K562 (cell line): ENCODE results near the gene CAV1. TPM values are rescaled to one million over a fixed set of nuclear protein-coding genes. Genes with fewer than 3 reads are reported as not detected.

ENCODE experiments used
- ARID3A ChIP-seq: IDR thresholded peaks from 2 replicates; pipeline ENCODE4 v1.6.1; 2012; ENCODE audit warnings: low read depth, low read length, improper control_type of control experiment, borderline replicate concordance
- ARNT ChIP-seq, 2 experiments: fragments of 450-650 bp; IDR thresholded peaks; 2 replicates each; pipeline ENCODE4 v1.6.1; 2016; ENCODE audit warnings: mild to moderate bottlenecking in 1 of 2
- CC2D1A ChIP-seq: fragments of 450-650 bp; IDR thresholded peaks from 2 replicates; pipeline ENCODE4 v1.6.1; 2017; ENCODE audit warnings: mild to moderate bottlenecking
- CREB3 ChIP-seq: fragments of 450-650 bp; conservative IDR thresholded peaks from 2 replicates; pipeline ENCODE4 v1.6.1; 2016; ENCODE audit warnings: missing genetic modification characterization, low read depth, mild to moderate bottlenecking, missing compliant biosample characterization, moderate library complexity
- DDX20 ChIP-seq: fragments of 450-650 bp; IDR thresholded peaks from 2 replicates; pipeline ENCODE4 v1.6.1; 2016; ENCODE audit warnings: missing genetic modification characterization, low read depth, mild to moderate bottlenecking, missing compliant biosample characterization, moderate library complexity
- DEAF1 ChIP-seq: fragments of 450-650 bp; formaldehyde crosslinking; IDR thresholded peaks from 2 replicates; pipeline ENCODE4 v1.4.0; 2020; ENCODE audit warnings: mild to moderate bottlenecking, moderate library complexity
- DPF2 ChIP-seq: fragments of 450-650 bp; IDR thresholded peaks from 2 replicates; pipeline ENCODE4 v1.6.1; 2016
- E2F5 ChIP-seq: sonication (generic); formaldehyde crosslinking; IDR thresholded peaks from 2 replicates; pipeline ENCODE4 v1.8.0; 2022; ENCODE audit warnings: mild to moderate bottlenecking, missing genetic modification reagents
- ERF ChIP-seq: fragments of 450-650 bp; formaldehyde crosslinking; IDR thresholded peaks from 2 replicates; pipeline ENCODE4 v1.4.0; 2020; ENCODE audit warnings: mild to moderate bottlenecking, mixed read lengths
- ESRRA ChIP-seq: fragments of 450-650 bp; IDR thresholded peaks from 2 replicates; pipeline ENCODE4 v1.6.1; 2014; ENCODE audit warnings: low read depth, mild to moderate bottlenecking, moderate library complexity, borderline replicate concordance
- EWSR1 ChIP-seq: fragments of 450-650 bp; IDR thresholded peaks from 2 replicates; pipeline ENCODE4 v1.6.1; 2018; ENCODE audit warnings: borderline replicate concordance, mild to moderate bottlenecking, low read depth, moderate library complexity; ENCODE audit not compliant: partially characterized antibody
- KDM1A ChIP-seq, 2 experiments: fragments of 450-650 bp; IDR thresholded peaks; 2 replicates each; pipeline ENCODE4 v1.6.1; 2016; ENCODE audit warnings: mild to moderate bottlenecking in 2 of 2
- MCM5 ChIP-seq: fragments of 450-650 bp; IDR thresholded peaks from 2 replicates; pipeline ENCODE4 v1.6.1; 2016; ENCODE audit warnings: low read depth
- NELFE ChIP-seq: IDR thresholded peaks from 2 replicates; pipeline ENCODE4 v1.6.1; 2011; ENCODE audit warnings: mild to moderate bottlenecking; ENCODE audit not compliant: insufficient read depth, insufficient read length
- NFIC ChIP-seq: fragments of 450-650 bp; IDR thresholded peaks from 2 replicates; pipeline ENCODE4 v1.6.1; 2017; ENCODE audit warnings: mild to moderate bottlenecking, inconsistent platforms
- POLR2B ChIP-seq: fragments of 450-650 bp; IDR thresholded peaks from 2 replicates; pipeline ENCODE4 v1.6.1; 2018; ENCODE audit warnings: low read depth; ENCODE audit not compliant: partially characterized antibody
- PYGO2 ChIP-seq: fragments of 450-650 bp; IDR thresholded peaks from 2 replicates; pipeline ENCODE4 v1.6.1; 2016; ENCODE audit warnings: mild to moderate bottlenecking, missing genetic modification characterization, moderate library complexity, missing compliant biosample characterization
- RBFOX2 ChIP-seq: fragments of 200-400 bp; formaldehyde crosslinking; IDR thresholded peaks from 2 replicates; pipeline ENCODE4 v1.6.1; 2017; ENCODE audit warnings: low read depth, mild to moderate bottlenecking, low read length, moderate library complexity
- SETDB1 ChIP-seq: IDR thresholded peaks from one replicate; pipeline ENCODE4 v1.6.1; 2012; ENCODE audit warnings: low read length, control low read depth, inconsistent platforms
- STAT5B ChIP-seq: fragments of 250-450 bp; sonication (Bioruptor Pico); IDR thresholded peaks from 2 replicates; pipeline ENCODE4 v1.8.0; 2021; ENCODE audit warnings: mild to moderate bottlenecking, inconsistent platforms
- TCF15 ChIP-seq: fragments of 250-450 bp; sonication (Bioruptor Pico); IDR thresholded peaks from 2 replicates; pipeline ENCODE4 v1.8.0; 2022; ENCODE audit warnings: moderate library complexity, mild to moderate bottlenecking, inconsistent platforms
- TCF3 ChIP-seq: sonication (generic); formaldehyde crosslinking; IDR thresholded peaks from 2 replicates; pipeline ENCODE4 v1.4.0; 2020; ENCODE audit warnings: mild to moderate bottlenecking, missing genetic modification reagents
- ZNF212 ChIP-seq: fragments of 450-650 bp; formaldehyde crosslinking; IDR thresholded peaks from 2 replicates; pipeline ENCODE4 v1.4.0; 2020; ENCODE audit warnings: mild to moderate bottlenecking
- polyA plus RNA-seq, 8 experiments: library from polyadenylated mRNA; depleted of rRNA in 4 of 8; stranded (reverse) in 5 of 8; unstranded in 3 of 8; fragments of >200 nt; fragmentation: Nextera tagmentation in 2 of 8; fragmentation: Illumina TruSeq in 1 of 8; extraction: Ambion mirVana in 2 of 8; extraction: Trizol in 1 of 8; gene quantifications; 2 replicates each; pipeline versions ENCODE4 v1.2.1 to v1.2.3, GENCODE V29; 2011 to 2014; ENCODE audit warnings: inconsistent platforms in 1 of 8, missing spikeins in 1 of 8
- total RNA-seq, 7 experiments: library from RNA; depleted of rRNA in 6 of 7; stranded (reverse); fragments of >200 nt in 6 of 7; fragmentation: Illumina TruSeq in 2 of 7; extraction: Trizol in 2 of 7; gene quantifications; 2 replicates each; pipeline versions ENCODE4 v1.2.1 to v1.2.3, GENCODE V29; 2011 to 2021; ENCODE audit warnings: low replicate concordance in 1 of 7

CAV1 gene
- total and polyA plus RNA-seq, 9 of the 15 experiments (the other 6 are each of a cell fraction or from before 2014, with no cell fraction given): 0.08 to 1.5 (median 0.63) TPM

GRCh38 chr7:116588641-116589594, 64.1 kb downstream of the CAV1 start (continued):
- TF ChIP-seq PYGO2 (tag) (no peak), DEAF1 (CRISPR knock-in tag) (peak; percentile 96), DPF2 (no peak), TCF15 (CRISPR knock-in tag) (no peak), MCM5 (no peak), EWSR1 (no peak), E2F5 (CRISPR knock-in tag) (no peak), ARID3A (peak; percentile 69; the same call in 1 of the 2 replicates), RBFOX2 (no peak), ERF (CRISPR knock-in tag) (no peak), KDM1A (IDR thresholded peaks at IDR 0.05) (0 out of 4 replicates have a peak, but pooled peaks of 1 of the 2 experiments have one; percentile 20), CREB3 (tag) (no peak), ARNT (IDR thresholded peaks at IDR 0.05) (no peak), TCF3 (CRISPR knock-in tag) (no peak), NELFE (no peak), SETDB1 (no peak), CC2D1A (0 out of 2 replicates have a peak, but pooled peaks have one; percentile 51), ESRRA (no peak; the same call in 1 of the 2 replicates), DDX20 (tag) (no peak), STAT5B (CRISPR knock-in tag) (no peak), ZNF212 (no peak), POLR2B (no peak), NFIC (no peak)
